ENCODE measurements around the gene PPFIBP1. TPM values are rescaled to one million over a fixed set of nuclear protein-coding genes. Genes with fewer than 3 reads are reported as not detected.
A peak's percentile ranks its signal among the peaks of the same experiment; 100 is the strongest.

Gene PPFIBP1
- total RNA-seq, 2 experiments from 2014 or later = 14.6 to 18.2 TPM

- Mint-ChIP-seq H3K9me3 (no peaks in the 10 kb centered on the region), H3K27me3 (no peaks in the 10 kb centered on the region), H3K4me1 (no peaks in the 10 kb centered on the region), H3K36me3 (peaks cover 8% of the 10 kb centered on the region), H3K27ac (no peak overlapping the region), H3K4me3 (no peak overlapping the region)
- DNase-seq = no peak
- POLR2A ChIA-PET = interaction anchor here (0.6 kb wide), 1 partner anchor 720 kb away, joined by 3 read pairs; no protein-coding TSS in a partner anchor
- no peak for ATAC-seq (ENCODE audit: low read depth)
Observed at GRCh38 chr12:27673101-27673718, 149.2 kb downstream of the PPFIBP1 start.

GRCh38 chr12:27674989-27675388, 151.0 kb downstream of the PPFIBP1 start:
- Mint-ChIP-seq H3K36me3 (peaks cover 5% of the 10 kb centered on the region), H3K9me3 (no peaks in the 10 kb centered on the region), H3K4me3 (no peak overlapping the region), H3K4me1 (no peaks in the 10 kb centered on the region), H3K27ac (no peak overlapping the region), H3K27me3 (no peaks in the 10 kb centered on the region)
- no peak for ATAC-seq (ENCODE audit: low read depth)
- no peak for DNase-seq
- POLR2A ChIA-PET = no interaction called here

- H3K4me3 Mint-ChIP-seq = no peak overlapping the region
- H3K36me3 Mint-ChIP-seq = peaks cover 13% of the 10 kb centered on the region
- no peak for ATAC-seq (ENCODE audit: low read depth)
- no peak overlapping the region for H3K27ac Mint-ChIP-seq
- DNase-seq = no peak
- no peaks in the 10 kb centered on the region for H3K27me3 Mint-ChIP-seq
- POLR2A ChIA-PET = no interaction called here
- H3K4me1 Mint-ChIP-seq = no peaks in the 10 kb centered on the region
- H3K9me3 Mint-ChIP-seq = no peaks in the 10 kb centered on the region
Observed at GRCh38 chr12:27680619-27681018, 156.6 kb downstream of the PPFIBP1 start.

- H3K27me3 Mint-ChIP-seq = no peaks in the 10 kb centered on the region
- no peak overlapping the region for H3K27ac Mint-ChIP-seq
- no peak for ATAC-seq (ENCODE audit: low read depth)
- H3K4me1 Mint-ChIP-seq = no peaks in the 10 kb centered on the region
- H3K9me3 Mint-ChIP-seq = no peaks in the 10 kb centered on the region
- POLR2A ChIA-PET = no interaction called here
- H3K36me3 Mint-ChIP-seq = peaks cover 12% of the 10 kb centered on the region
- no peak for DNase-seq
- H3K4me3 Mint-ChIP-seq = no peak overlapping the region
Observed at GRCh38 chr12:27682534-27682933, 158.5 kb downstream of the PPFIBP1 start.

- no peak for DNase-seq
- Mint-ChIP-seq H3K27me3 (no peaks in the 10 kb centered on the region), H3K36me3 (peaks cover 7% of the 10 kb centered on the region), H3K4me3 (no peak overlapping the region), H3K27ac (no peak overlapping the region), H3K9me3 (no peaks in the 10 kb centered on the region), H3K4me1 (no peaks in the 10 kb centered on the region)
- POLR2A ChIA-PET = no interaction called here
- no peak for ATAC-seq (ENCODE audit: low read depth)
Observed at GRCh38 chr12:27685274-27685673, 161.3 kb downstream of the PPFIBP1 start.

- DNase-seq = no peak
- Mint-ChIP-seq H3K4me3 (no peak overlapping the region), H3K27me3 (no peaks in the 10 kb centered on the region), H3K27ac (no peak overlapping the region), H3K36me3 (peaks cover 3% of the 10 kb centered on the region), H3K4me1 (no peaks in the 10 kb centered on the region), H3K9me3 (no peaks in the 10 kb centered on the region)
- ATAC-seq (ENCODE audit: low read depth) = no peak
- POLR2A ChIA-PET = no interaction called here
Observed at GRCh38 chr12:27686147-27686546, 162.1 kb downstream of the PPFIBP1 start.

GRCh38 chr12:27688671-27689070, 164.7 kb downstream of the PPFIBP1 start:
- peaks cover 1% of the 10 kb centered on the region for H3K36me3 Mint-ChIP-seq
- POLR2A ChIA-PET = no interaction called here

GRCh38 chr12:27689558-27690180, 165.7 kb downstream of the PPFIBP1 start:
- Mint-ChIP-seq H3K27ac (no peak overlapping the region), H3K27me3 (no peaks in the 10 kb centered on the region), H3K4me1 (no peaks in the 10 kb centered on the region), H3K9me3 (no peaks in the 10 kb centered on the region), H3K36me3 (peaks cover 1% of the 10 kb centered on the region), H3K4me3 (no peak overlapping the region)
- no peak for ATAC-seq (ENCODE audit: low read depth)
- no peak for DNase-seq
- POLR2A ChIA-PET = no interaction called here

More at GRCh38 chr12:27688671-27689070, 164.7 kb downstream of the PPFIBP1 start:
- H3K4me3 Mint-ChIP-seq = no peak overlapping the region
- no peaks in the 10 kb centered on the region for H3K27me3 Mint-ChIP-seq
- H3K4me1 Mint-ChIP-seq = no peaks in the 10 kb centered on the region
- ATAC-seq (ENCODE audit: low read depth) = no peak
- no peaks in the 10 kb centered on the region for H3K9me3 Mint-ChIP-seq
- DNase-seq = no peak
- H3K27ac Mint-ChIP-seq = no peak overlapping the region

- no peak for DNase-seq
Observed at GRCh38 chr12:27693403-27693802, 169.4 kb downstream of the PPFIBP1 start.

GRCh38 chr12:27695556-27696292, 171.7 kb downstream of the PPFIBP1 start:
- H3K27me3 Mint-ChIP-seq = peaks cover 4% of the 10 kb centered on the region
- DNase-seq (no peak), ATAC-seq (ENCODE audit: low read depth) (no peak)
- POLR2A ChIA-PET = no interaction called here
- no peak overlapping the region for H3K4me3 Mint-ChIP-seq
- H3K4me1 Mint-ChIP-seq = no peaks in the 10 kb centered on the region
- no peaks in the 10 kb centered on the region for H3K9me3 Mint-ChIP-seq
- H3K27ac Mint-ChIP-seq = no peak overlapping the region
- H3K36me3 Mint-ChIP-seq = peaks cover 1% of the 10 kb centered on the region

More at GRCh38 chr12:27693403-27693802, 169.4 kb downstream of the PPFIBP1 start:
- Mint-ChIP-seq H3K4me1 (no peaks in the 10 kb centered on the region), H3K36me3 (peaks cover 1% of the 10 kb centered on the region), H3K27ac (no peak overlapping the region), H3K4me3 (no peak overlapping the region), H3K9me3 (no peaks in the 10 kb centered on the region), H3K27me3 (peaks cover 1% of the 10 kb centered on the region)
- POLR2A ChIA-PET = no interaction called here
- no peak for ATAC-seq (ENCODE audit: low read depth)

GRCh38 chr12:27696293-27696652, 172.3 kb downstream of the PPFIBP1 start, which contains the start of gene REP15:
REP15 (plus strand) TSS chr12:27696447; CDS start chr12:27696563, 116 bp downstream.
- Mint-ChIP-seq H3K27ac (no peak within 1 kb of the TSS), H3K9me3 (no peaks in the 10 kb centered on the region), H3K4me1 (no peaks in the 10 kb centered on the region), H3K27me3 (peaks cover 4% of the 10 kb centered on the region), H3K36me3 (peaks cover 1% of the 10 kb centered on the region), H3K4me3 (no peak within 1 kb of the TSS)
- ATAC-seq (ENCODE audit: low read depth) (no peak), DNase-seq (no peak)
- POLR2A ChIA-PET = no interaction called here

GRCh38 chr12:27696864-27697564, 173.0 kb downstream of the PPFIBP1 start:
- DNase-seq = no peak
- H3K27ac Mint-ChIP-seq = no peak overlapping the region
- H3K4me3 Mint-ChIP-seq = no peak overlapping the region
- ATAC-seq (ENCODE audit: low read depth) = no peak
- POLR2A ChIA-PET = no interaction called here
- no peaks in the 10 kb centered on the region for H3K4me1 Mint-ChIP-seq
- peaks cover 7% of the 10 kb centered on the region for H3K27me3 Mint-ChIP-seq
- no peaks in the 10 kb centered on the region for H3K9me3 Mint-ChIP-seq
- H3K36me3 Mint-ChIP-seq = peaks cover 1% of the 10 kb centered on the region

- Mint-ChIP-seq H3K27me3 (peaks cover 8% of the 10 kb centered on the region), H3K36me3 (no peaks in the 10 kb centered on the region), H3K4me1 (peaks cover 1% of the 10 kb centered on the region), H3K9me3 (no peaks in the 10 kb centered on the region), H3K4me3 (no peak overlapping the region), H3K27ac (no peak overlapping the region)
- POLR2A ChIA-PET = no interaction called here
- DNase-seq (peak; percentile 34), ATAC-seq (ENCODE audit: low read depth) (peak; percentile 97)
Observed at GRCh38 chr12:27703720-27704452, 179.9 kb downstream of the PPFIBP1 start.

Measured in activated naive CD8-positive, alpha-beta T cell treated with anti-CD3 and anti-CD28 coated beads, Interleukin-2, amount 10 ng/mL, durations not matched to agents 7 days and 5 days (primary cell).